Left colon (tissue), 2 donors: ENCODE data around the gene PARL. TPM values are rescaled to one million over a fixed set of nuclear protein-coding genes. Genes with fewer than 3 reads are reported as not detected.
"Not testable (repeated sequence)": the region's sequence is repeated elsewhere in the genome, so short reads cannot be mapped to it uniquely, and the experiment has no call there.

Experiments
- ATAC-seq: fragments of 200-7000 bp; cut with Tn5 transposase; one replicate; pipeline ENCODE4 v1.9.1; 2020; ENCODE audit warnings: mild to moderate bottlenecking, moderate library complexity
- DNase-seq, 2 donors: peaks; one replicate each; pipeline ENCODE4 v3.0.0-alpha.2; 2020
- intact Hi-C, 2 donors: fragments of 100-400 bp; cut with DNase I in 1 of 2; cut with micrococcal nuclease in 1 of 2; formaldehyde crosslinking; loops; one replicate each; pipeline versions ENCODE4 v1.11.2 to v1.14.0; 2022; cut with DNase I, micrococcal nuclease
- total RNA-seq, 2 donors: library from RNA; stranded (reverse); fragmentation: NEBNext Ultra II Directional; extraction: Animal tissue kit (Norgen Biotek cat#: 25700); gene quantifications; one replicate each; pipeline ENCODE4 v1.2.1, GENCODE V29; 2021
- donor health status: DM: no; HTN: no; CAD: no.
- donor health status: DM: yes; HTN: yes; CAD: no.

Gene PARL
- total RNA-seq, 2 donors from 2014 or later, result 60.6 to 78.0 TPM

DNA sequence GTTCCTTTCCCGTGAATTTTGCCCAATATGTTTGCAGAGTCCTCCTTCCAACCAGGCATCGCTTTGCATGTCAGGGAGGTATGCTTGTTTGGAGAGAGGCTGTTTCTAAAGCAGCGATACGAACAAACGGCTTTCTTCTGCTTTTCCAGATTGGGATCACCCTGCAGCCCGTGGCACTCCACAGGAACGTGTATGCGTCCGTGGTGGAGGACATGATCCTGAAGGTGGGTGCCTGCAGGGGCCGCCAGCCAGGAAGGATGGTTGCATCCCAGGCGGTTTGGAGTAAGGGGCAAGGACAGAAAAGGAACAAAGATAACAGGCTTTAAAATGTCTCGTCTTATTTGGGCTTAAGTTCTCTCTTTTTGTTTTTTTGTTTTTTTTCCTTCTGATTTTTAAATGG lies 76.8 kb downstream of the PARL start:
- DNase-seq, result no peak
- intact Hi-C loops, result no loop called here

DNA sequence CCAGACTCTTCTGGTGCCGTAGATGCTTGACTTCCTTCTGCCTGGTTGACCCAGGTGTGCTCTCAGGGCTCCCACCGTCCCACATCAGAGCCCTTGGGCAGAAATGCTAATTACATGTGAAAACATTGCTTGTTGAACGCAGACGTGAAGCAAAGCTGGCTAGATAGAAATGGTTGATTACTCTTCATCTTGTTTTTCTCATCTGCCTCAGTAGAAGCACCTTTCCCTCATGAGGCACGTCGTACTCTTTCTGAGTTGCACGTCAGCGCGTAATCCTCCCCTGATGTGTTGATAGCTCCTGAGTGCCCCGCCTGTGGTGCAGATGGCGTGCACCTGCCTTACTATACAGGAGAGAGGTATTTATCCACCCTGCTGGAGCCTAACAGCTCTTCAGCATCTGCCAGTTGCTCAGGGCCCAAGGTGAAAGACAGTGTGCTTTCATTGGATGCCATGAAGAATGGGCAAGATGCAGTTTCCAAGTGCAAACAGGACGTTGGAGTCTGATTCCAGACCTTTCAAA lies 77.4 kb downstream of the PARL start:
- intact Hi-C loops, result no loop called here
- DNase-seq, result no peak
- ATAC-seq, result no peak

More for the DNA sequence above, 76.8 kb downstream of the PARL start:
- ATAC-seq, result no peak

DNA sequence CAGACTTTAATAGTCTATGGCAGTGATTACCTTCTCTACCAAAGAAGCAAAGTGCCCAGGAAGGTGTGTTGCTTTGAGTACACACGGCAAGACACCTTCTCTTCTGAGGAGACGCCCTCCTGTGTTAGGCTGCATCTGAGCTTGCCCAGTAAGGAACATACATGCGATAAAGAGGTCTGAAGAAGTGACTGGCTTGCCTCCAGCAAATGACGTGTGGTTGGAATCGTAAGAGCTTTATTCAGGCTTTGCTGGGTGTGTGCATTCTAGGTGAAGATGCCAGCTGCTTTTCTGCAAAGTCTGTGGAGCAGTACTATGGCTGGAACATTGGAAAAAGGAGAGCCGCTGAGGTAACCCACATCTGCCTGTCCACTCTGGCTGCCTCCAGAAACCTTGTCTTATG lies 81.7 kb downstream of the PARL start:
- ATAC-seq (no peak), DNase-seq (no peak)
- intact Hi-C loops, result no loop called here

- intact Hi-C loops, result no loop called here
- no peak for DNase-seq
- no peak for ATAC-seq
These were observed 83.1 kb downstream of the PARL start for GRCh38 chr3:183801601-183802000.

GRCh38 chr3:183800243-183800863 lies 84.3 kb downstream of the PARL start:
- ATAC-seq, result no peak
- DNase-seq, result no peak
- intact Hi-C loops, result no loop called here

GRCh38 chr3:183799461-183799860 lies 85.2 kb downstream of the PARL start:
- intact Hi-C loops, result no loop called here
- ATAC-seq (no peak), DNase-seq (no peak)

DNA sequence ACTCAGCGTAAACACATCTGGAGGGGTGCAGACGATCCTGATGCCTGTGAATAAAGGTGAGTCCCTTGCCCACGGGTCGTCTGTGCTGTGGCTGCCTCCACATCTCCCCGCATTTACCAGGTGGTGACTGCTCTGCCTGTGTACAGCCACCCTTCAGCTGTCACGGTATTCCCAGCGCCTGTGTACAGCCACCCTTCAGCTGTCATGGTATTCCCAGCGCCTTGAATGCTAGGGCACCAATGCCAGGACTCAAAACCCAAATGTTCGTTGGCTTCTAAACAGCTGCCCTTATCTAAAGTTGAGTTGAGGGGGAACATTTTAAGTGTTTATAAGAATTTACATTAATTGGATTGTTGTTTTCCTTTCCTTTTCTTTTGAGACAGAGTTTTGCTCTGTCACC lies 86.7 kb downstream of the PARL start:
- DNase-seq, result no peak
- intact Hi-C loops, result no loop called here
- ATAC-seq, result no peak

DNA sequence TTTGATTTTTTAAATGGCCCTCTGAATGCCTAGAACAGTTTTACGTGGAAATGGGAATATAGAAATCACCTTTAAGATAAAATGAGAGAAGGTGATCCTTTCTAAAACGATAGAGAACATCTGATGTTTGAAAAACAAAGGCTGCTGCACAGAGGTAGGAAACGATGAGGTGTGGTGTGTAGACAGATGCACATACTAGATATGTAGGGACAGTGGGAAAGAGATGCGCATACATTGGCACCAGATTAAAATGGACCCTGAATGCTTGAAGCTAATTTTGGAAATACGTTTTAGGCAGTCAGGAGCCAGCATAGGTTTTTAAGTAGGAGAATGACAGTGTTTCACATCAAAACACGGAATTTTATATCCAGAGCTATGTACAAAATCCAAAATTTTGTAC lies 88.3 kb downstream of the PARL start:
- intact Hi-C loops, result no loop called here
- DNase-seq (no peak), ATAC-seq (no peak)

- intact Hi-C loops, result no loop called here
- ATAC-seq (no peak), DNase-seq (no peak)
These were observed 90.2 kb downstream of the PARL start for GRCh38 chr3:183794452-183794851.

- ATAC-seq, result no peak
- intact Hi-C loops, result no loop called here
- DNase-seq, result no peak
These were observed 91.7 kb downstream of the PARL start for GRCh38 chr3:183792976-183793375.

DNA sequence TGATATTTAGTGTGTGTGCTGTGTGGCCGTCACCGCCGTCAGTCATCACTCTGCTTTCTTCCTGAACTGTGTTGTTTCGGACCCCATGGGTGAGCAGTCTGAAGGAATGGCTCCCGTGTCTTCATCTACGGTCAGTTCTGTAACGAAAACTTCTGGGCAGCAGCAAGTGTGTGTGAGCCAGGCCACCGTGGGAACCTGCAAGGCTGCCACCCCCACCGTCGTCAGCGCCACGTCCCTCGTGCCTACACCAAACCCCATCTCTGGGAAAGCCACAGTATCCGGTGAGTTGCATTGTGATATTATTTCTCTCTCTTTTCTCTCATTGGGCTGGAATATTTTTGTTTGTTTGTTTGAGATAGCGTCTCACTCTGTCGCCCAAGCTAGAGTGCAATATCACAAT lies 94.0 kb downstream of the PARL start:
- no peak for ATAC-seq
- no peak for DNase-seq
- intact Hi-C loops, result no loop called here

- no peak for ATAC-seq
- no peak for DNase-seq
- intact Hi-C loops, result no loop called here
These were observed 94.9 kb downstream of the PARL start for GRCh38 chr3:183789826-183790225.

GRCh38 chr3:183784503-183784902 lies 100.2 kb downstream of the PARL start:
- intact Hi-C loops, ATAC-seq, DNase-seq: not testable (repeated sequence)

DNA sequence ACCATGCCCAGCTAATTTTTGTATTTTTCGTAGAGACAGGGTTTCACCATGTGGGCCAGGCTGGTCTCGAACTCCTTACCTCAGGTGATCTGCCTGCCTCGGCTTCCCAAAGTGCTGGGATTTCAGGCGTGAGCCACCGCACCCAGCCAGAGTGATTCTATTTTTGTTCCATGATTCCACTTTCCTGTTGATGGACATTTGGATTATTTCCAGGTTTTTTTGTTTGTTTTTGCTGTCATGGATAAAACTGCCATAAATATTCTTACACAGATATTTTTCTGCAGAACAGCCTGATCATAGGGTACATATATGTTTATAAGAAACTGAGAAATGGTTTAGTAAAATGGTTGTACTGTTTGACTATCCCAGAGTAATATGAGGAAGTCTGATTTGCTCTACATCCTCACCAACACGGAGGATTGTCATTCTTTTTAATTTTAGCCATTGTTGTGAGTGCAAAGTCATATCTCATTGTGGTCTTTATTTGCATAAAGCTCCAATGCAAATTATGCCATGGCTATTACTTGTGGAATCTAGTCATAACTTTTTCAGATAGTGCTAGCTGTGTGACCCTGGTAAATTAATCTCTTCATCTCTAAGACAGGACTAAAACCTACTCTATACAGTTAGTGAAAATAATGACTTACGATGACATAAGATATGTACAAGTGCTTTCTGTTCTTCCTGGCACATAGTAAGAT lies 102.0 kb downstream of the PARL start:
- intact Hi-C loops, result no loop called here
- DNase-seq (no peak), ATAC-seq (no peak)

GRCh38 chr3:183781246-183781645 lies 103.4 kb downstream of the PARL start:
- DNase-seq (no peak), ATAC-seq (no peak)
- intact Hi-C loops, result no loop called here

GRCh38 chr3:183779896-183780465 lies 104.7 kb downstream of the PARL start:
- no peak for ATAC-seq
- intact Hi-C loops, result no loop called here
- no peak for DNase-seq
